ENCODE results near the gene R3HDM2. TPM values are rescaled to one million over a fixed set of nuclear protein-coding genes. Genes with fewer than 3 reads are reported as not detected.

The R3HDM2 gene
- total and polyA plus RNA-seq, 2 of the 13 experiments (the other 11 are each of a cell fraction or from before 2014, with no cell fraction given), result 11.1 to 23.5 TPM

DNA sequence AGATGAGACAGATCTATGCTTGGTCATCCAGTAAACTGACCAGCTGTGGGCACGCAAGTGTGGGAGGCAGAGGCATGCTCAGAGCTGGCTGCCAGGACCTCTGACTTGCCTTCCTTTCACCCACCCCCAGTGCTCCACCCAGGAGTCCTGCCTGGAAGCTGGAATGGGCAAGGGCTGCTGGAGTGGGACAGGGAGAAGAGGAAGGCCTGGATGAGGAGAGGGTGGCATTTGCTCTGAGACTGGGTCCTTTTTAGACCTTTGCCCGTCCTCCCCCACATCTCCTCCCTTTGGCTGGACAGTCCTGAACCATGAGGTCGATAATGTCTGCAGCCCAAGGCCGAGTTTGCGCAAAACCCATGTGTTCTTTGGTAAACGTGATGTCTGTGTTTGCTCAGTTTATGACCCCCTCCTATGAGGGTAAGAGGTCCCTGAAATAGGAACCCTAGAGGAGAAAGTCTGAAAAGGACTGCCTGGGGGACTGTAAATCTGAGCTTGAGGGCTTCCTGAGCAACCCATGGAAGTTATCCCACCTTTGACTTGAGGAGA, 20.5 kb upstream of the R3HDM2 start (continued):
- TF ChIP-seq, protein P1, sequence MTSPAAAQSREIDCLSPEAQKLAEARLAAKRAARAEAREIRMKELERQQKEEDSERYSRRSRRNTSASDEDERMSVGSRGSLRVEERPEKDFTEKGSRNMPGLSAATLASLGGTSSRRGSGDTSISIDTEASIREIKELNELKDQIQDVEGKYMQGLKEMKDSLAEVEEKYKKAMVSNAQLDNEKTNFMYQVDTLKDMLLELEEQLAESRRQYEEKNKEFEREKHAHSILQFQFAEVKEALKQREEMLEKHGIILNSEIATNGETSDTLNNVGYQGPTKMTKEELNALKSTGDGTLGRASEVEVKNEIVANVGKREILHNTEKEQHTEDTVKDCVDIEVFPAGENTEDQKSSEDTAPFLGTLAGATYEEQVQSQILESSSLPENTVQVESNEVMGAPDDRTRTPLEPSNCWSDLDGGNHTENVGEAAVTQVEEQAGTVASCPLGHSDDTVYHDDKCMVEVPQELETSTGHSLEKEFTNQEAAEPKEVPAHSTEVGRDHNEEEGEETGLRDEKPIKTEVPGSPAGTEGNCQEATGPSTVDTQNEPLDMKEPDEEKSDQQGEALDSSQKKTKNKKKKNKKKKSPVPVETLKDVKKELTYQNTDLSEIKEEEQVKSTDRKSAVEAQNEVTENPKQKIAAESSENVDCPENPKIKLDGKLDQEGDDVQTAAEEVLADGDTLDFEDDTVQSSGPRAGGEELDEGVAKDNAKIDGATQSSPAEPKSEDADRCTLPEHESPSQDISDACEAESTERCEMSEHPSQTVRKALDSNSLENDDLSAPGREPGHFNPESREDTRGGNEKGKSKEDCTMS (CRISPR knock-in tag; conservative IDR thresholded peaks at IDR 0.05), result no peak
- TF ChIP-seq, protein P2, sequence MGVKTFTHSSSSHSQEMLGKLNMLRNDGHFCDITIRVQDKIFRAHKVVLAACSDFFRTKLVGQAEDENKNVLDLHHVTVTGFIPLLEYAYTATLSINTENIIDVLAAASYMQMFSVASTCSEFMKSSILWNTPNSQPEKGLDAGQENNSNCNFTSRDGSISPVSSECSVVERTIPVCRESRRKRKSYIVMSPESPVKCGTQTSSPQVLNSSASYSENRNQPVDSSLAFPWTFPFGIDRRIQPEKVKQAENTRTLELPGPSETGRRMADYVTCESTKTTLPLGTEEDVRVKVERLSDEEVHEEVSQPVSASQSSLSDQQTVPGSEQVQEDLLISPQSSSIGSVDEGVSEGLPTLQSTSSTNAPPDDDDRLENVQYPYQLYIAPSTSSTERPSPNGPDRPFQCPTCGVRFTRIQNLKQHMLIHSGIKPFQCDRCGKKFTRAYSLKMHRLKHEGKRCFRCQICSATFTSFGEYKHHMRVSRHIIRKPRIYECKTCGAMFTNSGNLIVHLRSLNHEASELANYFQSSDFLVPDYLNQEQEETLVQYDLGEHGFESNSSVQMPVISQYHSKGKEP (CRISPR knock-in tag; IDR thresholded peaks at IDR 0.05), result no peak
- TF ChIP-seq, protein P3, sequence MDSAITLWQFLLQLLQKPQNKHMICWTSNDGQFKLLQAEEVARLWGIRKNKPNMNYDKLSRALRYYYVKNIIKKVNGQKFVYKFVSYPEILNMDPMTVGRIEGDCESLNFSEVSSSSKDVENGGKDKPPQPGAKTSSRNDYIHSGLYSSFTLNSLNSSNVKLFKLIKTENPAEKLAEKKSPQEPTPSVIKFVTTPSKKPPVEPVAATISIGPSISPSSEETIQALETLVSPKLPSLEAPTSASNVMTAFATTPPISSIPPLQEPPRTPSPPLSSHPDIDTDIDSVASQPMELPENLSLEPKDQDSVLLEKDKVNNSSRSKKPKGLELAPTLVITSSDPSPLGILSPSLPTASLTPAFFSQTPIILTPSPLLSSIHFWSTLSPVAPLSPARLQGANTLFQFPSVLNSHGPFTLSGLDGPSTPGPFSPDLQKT (CRISPR knock-in tag; IDR thresholded peaks at IDR 0.05; ENCODE audit: borderline replicate concordance), result no peak
- TF ChIP-seq, protein P4, sequence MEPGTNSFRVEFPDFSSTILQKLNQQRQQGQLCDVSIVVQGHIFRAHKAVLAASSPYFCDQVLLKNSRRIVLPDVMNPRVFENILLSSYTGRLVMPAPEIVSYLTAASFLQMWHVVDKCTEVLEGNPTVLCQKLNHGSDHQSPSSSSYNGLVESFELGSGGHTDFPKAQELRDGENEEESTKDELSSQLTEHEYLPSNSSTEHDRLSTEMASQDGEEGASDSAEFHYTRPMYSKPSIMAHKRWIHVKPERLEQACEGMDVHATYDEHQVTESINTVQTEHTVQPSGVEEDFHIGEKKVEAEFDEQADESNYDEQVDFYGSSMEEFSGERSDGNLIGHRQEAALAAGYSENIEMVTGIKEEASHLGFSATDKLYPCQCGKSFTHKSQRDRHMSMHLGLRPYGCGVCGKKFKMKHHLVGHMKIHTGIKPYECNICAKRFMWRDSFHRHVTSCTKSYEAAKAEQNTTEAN (CRISPR knock-in tag; conservative IDR thresholded peaks at IDR 0.05), result no peak
- TF ChIP-seq WIZ (CRISPR knock-in tag; IDR thresholded peaks at IDR 0.05) (no peak), JUN (CRISPR knock-in tag; IDR thresholded peaks at IDR 0.05) (peak; percentile 74; the same call in 1 of the 2 replicates), KDM6A (CRISPR knock-in tag; IDR thresholded peaks at IDR 0.05; ENCODE audit: low read depth) (peak; percentile 93), ZNF207 (IDR thresholded peaks at IDR 0.05; ENCODE audit: borderline replicate concordance) (no peak), CEBPB (IDR thresholded peaks at IDR 0.05; ENCODE audit: borderline replicate concordance, low read depth, low read length) (peak; percentile 98), SUZ12 (IDR thresholded peaks at IDR 0.05; ENCODE audit: low read depth, low read length) (no peak), ZNF317 (CRISPR knock-in tag; IDR thresholded peaks at IDR 0.05) (0 out of 2 replicates have a peak, but pooled peaks have one; percentile 23), ZFP36 (IDR thresholded peaks at IDR 0.05; ENCODE audit: borderline replicate concordance, low read depth, low read length, partially characterized antibody) (no peak), XRCC5 (optimal IDR thresholded peaks at IDR 0.05; ENCODE audit: low read length) (peak; percentile 36), MIXL1 (CRISPR knock-in tag; IDR thresholded peaks at IDR 0.05) (peak; percentile 95), ESRRA (CRISPR knock-in tag; IDR thresholded peaks at IDR 0.05; ENCODE audit: low read depth) (peak; percentile 93), CBX1 (IDR thresholded peaks at IDR 0.05; ENCODE audit: low read depth) (peak; percentile 79), ZNF567 (CRISPR knock-in tag; IDR thresholded peaks at IDR 0.05; ENCODE audit: borderline replicate concordance) (0 out of 2 replicates have a peak, but pooled peaks have one; percentile 52)
- TF ChIP-seq, protein P5, sequence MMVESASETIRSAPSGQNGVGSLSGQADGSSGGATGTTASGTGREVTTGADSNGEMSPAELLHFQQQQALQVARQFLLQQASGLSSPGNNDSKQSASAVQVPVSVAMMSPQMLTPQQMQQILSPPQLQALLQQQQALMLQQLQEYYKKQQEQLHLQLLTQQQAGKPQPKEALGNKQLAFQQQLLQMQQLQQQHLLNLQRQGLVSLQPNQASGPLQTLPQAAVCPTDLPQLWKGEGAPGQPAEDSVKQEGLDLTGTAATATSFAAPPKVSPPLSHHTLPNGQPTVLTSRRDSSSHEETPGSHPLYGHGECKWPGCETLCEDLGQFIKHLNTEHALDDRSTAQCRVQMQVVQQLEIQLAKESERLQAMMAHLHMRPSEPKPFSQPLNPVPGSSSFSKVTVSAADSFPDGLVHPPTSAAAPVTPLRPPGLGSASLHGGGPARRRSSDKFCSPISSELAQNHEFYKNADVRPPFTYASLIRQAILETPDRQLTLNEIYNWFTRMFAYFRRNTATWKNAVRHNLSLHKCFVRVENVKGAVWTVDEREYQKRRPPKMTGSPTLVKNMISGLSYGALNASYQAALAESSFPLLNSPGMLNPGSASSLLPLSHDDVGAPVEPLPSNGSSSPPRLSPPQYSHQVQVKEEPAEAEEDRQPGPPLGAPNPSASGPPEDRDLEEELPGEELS (CRISPR knock-in tag; IDR thresholded peaks at IDR 0.05), result peak; percentile 90
- TF ChIP-seq, protein P6, sequence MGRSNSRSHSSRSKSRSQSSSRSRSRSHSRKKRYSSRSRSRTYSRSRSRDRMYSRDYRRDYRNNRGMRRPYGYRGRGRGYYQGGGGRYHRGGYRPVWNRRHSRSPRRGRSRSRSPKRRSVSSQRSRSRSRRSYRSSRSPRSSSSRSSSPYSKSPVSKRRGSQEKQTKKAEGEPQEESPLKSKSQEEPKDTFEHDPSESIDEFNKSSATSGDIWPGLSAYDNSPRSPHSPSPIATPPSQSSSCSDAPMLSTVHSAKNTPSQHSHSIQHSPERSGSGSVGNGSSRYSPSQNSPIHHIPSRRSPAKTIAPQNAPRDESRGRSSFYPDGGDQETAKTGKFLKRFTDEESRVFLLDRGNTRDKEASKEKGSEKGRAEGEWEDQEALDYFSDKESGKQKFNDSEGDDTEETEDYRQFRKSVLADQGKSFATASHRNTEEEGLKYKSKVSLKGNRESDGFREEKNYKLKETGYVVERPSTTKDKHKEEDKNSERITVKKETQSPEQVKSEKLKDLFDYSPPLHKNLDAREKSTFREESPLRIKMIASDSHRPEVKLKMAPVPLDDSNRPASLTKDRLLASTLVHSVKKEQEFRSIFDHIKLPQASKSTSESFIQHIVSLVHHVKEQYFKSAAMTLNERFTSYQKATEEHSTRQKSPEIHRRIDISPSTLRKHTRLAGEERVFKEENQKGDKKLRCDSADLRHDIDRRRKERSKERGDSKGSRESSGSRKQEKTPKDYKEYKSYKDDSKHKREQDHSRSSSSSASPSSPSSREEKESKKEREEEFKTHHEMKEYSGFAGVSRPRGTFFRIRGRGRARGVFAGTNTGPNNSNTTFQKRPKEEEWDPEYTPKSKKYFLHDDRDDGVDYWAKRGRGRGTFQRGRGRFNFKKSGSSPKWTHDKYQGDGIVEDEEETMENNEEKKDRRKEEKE (IDR thresholded peaks at IDR 0.05), result no peak
